Inferior parietal cortex (tissue), 1 donor: ENCODE data around the gene TRIM40.
A peak's percentile ranks its signal among the peaks of the same experiment; 100 is the strongest.

Experiments used
- DNase-seq: peaks from one replicate; pipeline ENCODE4 v3.0.0-alpha.2; 2016; ENCODE audit errors: extremely low spot score

The TRIM40 gene, protein sequence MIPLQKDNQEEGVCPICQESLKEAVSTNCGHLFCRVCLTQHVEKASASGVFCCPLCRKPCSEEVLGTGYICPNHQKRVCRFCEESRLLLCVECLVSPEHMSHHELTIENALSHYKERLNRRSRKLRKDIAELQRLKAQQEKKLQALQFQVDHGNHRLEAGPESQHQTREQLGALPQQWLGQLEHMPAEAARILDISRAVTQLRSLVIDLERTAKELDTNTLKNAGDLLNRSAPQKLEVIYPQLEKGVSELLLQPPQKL

GRCh38 chr6:30135757-30136156 is at the start of gene TRIM40:
TSS of gene TRIM40 (plus strand) at chr6:30136140. CDS start at chr6:30137037, 897 bp downstream.
- DNase-seq = no peak

- DNase-seq = no peak
Measured at GRCh38 chr6:30087876-30088275, 48.1 kb upstream of the TRIM40 start.

DNA sequence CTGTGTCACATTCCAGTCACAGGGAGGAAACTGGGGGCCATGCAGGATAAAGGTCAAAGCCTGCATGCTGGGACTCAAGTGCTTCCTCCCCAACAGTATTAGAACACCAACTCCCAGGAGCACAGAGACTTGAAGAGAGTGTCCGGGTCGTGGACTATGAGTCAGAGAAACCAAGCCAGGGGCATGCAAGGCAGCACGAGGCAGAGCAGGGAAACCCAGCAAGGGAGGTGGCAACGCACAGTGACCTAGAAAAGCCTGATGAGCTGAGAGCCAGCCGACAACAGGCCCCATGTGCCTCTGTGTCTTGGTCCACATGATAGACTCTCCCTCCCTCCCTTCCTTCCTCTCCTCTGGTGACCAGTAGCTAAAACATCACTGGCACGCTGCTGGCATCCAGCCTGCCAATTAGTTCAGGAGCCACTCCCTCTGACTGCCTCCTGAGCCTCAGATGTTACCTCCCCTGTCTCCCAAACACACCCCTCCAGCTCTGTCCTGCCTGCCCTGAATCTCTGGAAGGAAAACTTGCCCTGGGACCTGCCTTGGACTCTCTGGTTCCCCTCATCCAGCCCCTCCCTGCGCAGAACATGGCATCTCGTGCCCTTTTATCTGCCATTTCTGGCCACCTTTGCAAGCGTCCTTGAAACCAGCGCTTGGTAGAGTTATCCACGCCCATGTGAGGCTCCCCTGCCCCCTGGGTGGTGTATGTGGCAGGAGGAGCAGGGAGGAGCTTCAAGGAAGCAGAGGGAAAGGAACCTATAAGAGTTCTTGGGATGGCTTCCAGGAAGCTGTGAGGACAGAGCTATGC is 44.2 kb upstream of the TRIM40 start:
- DNase-seq = no peak

DNA sequence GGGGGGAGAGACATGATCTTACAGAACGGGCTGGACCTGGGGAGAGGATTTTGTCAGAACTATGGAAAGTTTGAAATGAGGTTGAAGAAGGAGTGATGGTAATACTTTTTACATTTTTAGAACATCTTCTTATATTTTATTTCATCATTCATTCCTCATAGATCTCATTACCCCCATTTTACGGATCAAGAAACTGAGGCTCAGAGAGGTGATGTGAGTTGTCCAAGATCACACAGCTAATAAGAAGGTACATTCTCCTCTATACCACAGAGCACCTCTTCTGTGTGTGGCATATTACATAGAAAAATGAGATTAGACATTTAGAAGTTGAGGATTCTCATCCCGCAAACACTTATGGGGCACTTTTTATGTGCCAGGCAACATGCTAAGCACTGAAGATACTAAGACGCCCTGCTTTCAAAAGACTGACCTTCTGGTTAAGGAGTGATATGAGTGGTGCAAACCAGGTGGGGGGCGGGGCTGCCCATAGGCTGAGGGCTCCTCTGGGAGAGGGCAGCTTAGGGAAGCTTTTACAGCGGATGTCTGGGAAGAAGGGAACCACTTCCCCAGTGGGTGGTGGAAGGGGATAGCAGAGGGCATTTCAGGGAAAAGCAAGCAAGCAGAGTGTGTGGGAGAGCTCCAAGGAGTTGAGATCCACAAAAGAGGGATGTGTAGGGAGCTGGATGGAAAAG is 42.9 kb upstream of the TRIM40 start:
- DNase-seq = no peak

DNA sequence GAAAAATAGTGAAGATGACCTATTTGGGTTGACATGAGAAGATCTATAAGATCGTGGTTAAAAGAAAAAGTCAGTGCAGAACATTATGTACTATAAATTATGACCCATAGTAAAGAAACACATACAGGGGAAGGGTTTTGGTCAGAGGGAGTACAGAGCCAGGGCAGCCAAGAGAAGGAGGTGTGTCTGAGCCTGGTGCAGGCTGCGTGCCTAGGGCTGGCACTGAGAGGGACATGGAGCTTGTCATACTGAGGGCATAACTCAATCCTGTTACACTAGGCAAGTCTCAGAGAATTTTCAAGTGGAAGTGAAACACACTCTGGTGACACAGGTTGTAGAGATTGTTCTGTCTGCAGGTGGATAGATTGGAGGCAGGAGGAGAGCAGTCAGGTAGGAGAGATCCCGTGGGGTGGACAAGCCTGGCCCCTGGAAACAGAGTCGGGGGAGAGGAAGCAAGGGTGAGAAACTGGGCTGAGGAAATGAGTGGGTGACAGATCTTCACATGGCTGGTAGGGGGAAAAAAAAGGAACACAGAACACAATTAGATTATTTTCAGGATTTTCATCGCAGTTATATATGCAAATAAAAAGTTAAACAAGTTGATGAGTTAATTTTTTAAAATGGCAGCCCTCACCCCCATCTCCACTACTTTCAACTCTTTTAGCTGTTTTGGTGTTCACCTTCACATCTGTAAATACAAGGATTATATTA is 41.8 kb upstream of the TRIM40 start:
- DNase-seq = no peak

DNA sequence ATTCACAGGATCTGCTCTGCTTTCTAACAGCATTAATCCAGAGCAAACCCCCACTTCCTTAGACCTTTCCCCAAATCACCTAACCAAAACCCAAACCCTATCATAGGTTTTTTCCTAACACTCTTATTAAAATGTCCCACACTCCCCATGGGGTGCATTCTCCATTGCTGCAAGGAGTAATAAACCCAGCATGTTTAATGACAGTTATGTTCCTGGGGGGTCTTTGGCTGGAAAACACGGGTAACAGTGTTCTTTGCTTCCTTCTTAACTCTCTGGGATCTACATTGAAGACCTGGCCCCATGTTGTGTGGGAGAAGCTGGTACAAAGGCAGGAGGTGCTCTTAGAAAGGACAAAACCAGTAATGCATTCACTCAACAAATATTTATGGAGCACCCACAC is 39.1 kb upstream of the TRIM40 start:
- no peak for DNase-seq

- DNase-seq = no peak
Measured at GRCh38 chr6:30097902-30098768, 37.8 kb upstream of the TRIM40 start.

- DNase-seq = no peak
Measured at GRCh38 chr6:30100154-30100553, 35.8 kb upstream of the TRIM40 start.

- DNase-seq = no peak
Measured at GRCh38 chr6:30100585-30101443, 35.1 kb upstream of the TRIM40 start.

DNA sequence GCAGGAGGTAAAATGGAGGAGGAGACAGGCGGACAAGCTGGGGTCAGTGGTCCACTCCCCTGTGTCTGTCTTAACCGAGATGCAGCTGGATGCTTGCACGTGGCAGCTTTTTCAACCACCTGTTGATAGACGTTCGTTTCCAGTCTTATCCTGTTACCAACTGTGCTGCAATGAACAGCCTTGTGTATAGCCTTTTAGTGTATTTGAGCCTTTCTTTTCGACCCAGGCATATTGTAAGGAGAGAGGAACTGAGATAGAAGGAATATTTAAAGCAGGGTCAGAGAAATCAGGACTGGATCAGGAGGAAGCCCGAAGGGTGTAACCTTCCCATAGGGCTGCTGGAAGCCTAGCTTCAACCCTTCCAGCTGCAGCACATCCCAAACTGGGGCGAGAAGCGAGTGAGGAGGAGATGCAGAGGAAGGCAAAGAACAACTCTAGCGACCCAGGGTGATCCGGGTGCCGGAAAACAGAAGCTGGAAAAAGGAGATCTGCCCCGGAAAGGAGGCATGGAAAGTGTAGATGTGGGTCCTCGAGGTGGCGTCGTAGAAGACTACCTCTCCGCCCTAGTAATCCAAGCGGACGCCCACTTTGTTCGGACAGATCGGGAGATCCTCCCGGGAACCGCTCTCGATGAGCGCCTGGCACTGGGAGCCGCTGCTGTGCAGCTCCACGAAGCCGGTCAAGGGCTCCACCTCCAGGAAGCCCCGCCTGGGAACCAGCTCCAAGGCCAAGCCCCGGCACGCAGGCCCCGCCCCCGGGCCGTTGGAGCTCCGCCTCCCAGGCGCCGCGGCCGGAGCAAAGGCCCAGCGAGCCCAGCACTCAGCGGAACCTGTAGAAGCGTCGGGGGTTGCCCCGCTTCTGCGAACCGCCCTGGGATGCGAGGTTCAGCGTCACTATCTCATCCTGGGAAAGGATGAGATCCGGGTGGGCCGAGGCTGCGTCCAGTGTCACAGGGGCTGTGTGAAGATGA is 34.2 kb upstream of the TRIM40 start:
- DNase-seq = peak; percentile 74

DNA sequence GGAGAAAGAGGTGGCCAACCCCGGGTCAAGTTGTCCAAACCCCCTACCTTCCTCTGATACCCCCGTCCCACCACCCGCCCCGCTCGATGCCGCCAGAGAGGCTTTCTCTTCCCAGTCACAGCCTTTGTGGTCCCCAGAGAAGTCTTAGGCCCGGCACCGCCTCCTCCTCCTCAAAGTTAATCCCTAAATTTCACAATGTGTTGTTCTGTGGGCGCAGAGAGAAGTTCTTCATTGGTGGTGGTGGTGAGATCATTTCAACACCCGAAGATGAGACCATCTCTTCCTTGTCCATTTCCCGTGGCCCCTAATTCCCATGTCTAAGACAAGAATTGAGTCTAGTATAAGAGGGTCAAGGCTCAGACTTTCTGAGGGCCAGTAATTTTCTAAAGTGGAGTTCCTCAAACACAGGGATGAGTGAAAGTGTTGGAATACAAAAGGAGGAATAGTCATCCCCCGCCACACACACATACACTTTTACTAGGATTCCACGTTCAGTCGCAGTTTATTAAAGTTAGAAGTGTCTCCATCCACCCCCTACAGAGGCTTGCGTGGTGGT is 33.4 kb upstream of the TRIM40 start:
- no peak for DNase-seq

- peak; percentile 94 for DNase-seq
Measured at GRCh38 chr6:30102970-30103871, 32.7 kb upstream of the TRIM40 start.

- no peak for DNase-seq
Measured at GRCh38 chr6:30103872-30104179, 32.1 kb upstream of the TRIM40 start.

DNA sequence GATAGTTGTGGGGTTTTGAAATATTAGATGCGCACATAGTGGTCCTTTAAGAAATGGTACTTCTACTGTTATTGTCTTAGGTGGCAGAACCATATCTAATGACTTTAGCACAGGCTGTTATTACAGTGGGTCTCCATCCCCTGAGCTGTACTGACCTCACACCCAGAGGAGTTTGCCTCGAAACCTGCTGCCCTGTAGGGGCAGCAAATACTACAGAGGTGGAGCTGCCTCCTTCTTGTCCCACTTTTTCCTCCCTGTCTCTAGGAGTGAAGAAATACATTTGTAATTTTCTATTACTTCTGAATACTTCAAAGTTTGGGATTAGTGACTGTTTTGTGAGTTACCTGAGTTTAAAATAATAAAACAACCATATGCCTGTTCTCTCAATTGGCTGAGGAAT is 31.3 kb upstream of the TRIM40 start:
- no peak for DNase-seq

GRCh38 chr6:30111266-30111856 is 24.6 kb upstream of the TRIM40 start:
- no peak for DNase-seq

GRCh38 chr6:30112402-30112994 is 23.4 kb upstream of the TRIM40 start:
- no peak for DNase-seq
